ENCODE data around the gene HPS1. TPM values are rescaled to one million over a fixed set of nuclear protein-coding genes. Genes with fewer than 3 reads are reported as not detected.

Gene HPS1
- total RNA-seq, 1 experiment from 2014 or later = 12.3 TPM

- no peak for DNase-seq (ENCODE audit: low read depth)
Observed at GRCh38 chr10:98411768-98412167, 35.0 kb downstream of the HPS1 start.

- no peak for DNase-seq (ENCODE audit: low read depth)
Observed at GRCh38 chr10:98411166-98411565, 35.6 kb downstream of the HPS1 start.

- DNase-seq (ENCODE audit: low read depth) = no peak
Observed at GRCh38 chr10:98410759-98411158, 36.0 kb downstream of the HPS1 start.

DNA sequence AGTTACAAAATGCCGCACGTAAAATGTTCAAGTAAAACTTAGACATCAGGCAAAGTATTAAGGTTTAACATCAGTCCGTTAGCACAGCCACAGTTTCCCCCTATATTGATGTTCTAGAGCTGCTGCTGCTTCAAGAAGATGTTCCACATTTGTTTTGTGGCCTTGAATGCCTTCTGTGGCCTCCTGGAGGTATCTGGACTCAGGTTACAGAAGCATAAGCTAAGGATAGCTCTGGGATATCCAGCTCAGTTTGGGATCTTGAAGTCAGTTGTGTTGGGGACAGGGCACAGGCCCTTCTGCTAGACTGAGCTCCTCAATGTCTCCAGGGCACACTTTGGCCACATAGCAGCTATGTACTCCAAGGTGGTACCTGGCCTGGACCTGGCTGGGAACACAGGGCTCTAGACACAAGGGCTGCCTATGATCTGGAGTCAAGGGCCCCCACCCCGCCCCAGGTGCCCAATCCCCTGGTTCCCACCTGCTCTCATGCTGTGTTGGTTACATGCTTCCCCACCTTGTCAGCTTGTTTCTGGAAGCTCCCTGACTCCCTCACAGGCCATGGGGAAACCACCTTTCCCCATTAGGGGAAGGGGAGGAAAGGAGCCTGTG is 36.5 kb downstream of the HPS1 start:
- no peak for DNase-seq (ENCODE audit: low read depth)

DNA sequence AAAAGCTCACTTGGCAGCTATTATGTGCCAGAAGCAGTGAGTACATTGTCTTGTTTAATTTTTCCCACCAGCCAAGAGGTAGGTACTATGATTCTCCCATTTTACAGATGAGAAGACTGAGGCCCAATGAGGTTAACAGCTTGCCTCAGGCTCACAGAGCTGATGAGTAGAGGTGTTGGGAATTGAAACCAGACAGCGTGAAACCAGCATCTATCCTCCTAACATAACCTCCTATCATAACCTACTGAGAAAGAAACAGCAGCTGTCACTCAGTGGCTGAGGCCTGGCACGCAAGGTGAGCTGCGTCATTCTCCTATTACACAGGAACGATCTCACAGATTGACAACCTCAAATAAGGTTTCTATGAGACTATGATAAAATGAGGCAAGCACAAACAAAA is 37.9 kb downstream of the HPS1 start:
- DNase-seq (ENCODE audit: low read depth) = no peak

GRCh38 chr10:98407744-98408241 is 38.9 kb downstream of the HPS1 start:
- no peak for DNase-seq (ENCODE audit: low read depth)

- no peak for DNase-seq (ENCODE audit: low read depth)
Observed at GRCh38 chr10:98407017-98407743, 39.6 kb downstream of the HPS1 start.

- DNase-seq (ENCODE audit: low read depth) = no peak
Observed at GRCh38 chr10:98405422-98405821, 41.3 kb downstream of the HPS1 start.

DNA sequence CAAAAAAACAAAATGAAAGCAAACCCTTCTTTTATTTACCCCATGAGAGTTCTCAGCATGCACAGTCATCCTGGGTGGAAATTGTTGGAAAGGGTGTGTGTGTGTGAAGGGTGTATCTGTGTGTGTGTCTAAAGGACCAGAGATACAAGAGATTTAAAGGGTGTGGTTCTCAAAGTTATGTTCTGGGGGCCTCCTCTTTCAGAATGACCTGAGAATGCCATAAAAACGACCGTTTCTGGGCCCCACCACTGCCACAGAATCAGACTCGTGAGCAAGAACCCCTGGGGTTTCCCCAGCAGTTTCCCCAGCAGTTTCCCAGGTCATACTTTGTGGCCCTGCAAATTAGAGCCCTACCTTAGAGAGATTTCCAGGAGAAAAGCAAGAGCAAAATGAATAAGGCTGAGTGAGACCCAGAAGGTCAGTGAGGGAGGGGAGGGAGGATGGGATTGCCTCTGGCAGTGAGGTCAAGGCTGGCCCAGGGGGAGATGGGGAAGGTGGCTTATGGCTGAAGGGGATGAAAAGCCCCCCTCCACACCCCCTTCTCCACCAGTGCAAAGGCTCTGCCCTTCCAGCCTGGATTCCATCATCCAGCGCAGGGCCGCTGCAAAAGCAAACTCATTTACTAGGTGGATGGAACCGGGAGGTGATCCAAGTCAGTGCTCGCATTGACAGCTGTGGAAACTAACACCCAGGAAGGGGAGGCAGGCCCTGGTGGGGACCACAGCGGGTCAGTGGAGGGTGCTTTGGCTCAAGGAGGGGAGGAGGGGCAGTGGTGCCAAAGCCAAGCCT is 42.0 kb downstream of the HPS1 start:
- peak; percentile 44 for DNase-seq (ENCODE audit: low read depth)

DNA sequence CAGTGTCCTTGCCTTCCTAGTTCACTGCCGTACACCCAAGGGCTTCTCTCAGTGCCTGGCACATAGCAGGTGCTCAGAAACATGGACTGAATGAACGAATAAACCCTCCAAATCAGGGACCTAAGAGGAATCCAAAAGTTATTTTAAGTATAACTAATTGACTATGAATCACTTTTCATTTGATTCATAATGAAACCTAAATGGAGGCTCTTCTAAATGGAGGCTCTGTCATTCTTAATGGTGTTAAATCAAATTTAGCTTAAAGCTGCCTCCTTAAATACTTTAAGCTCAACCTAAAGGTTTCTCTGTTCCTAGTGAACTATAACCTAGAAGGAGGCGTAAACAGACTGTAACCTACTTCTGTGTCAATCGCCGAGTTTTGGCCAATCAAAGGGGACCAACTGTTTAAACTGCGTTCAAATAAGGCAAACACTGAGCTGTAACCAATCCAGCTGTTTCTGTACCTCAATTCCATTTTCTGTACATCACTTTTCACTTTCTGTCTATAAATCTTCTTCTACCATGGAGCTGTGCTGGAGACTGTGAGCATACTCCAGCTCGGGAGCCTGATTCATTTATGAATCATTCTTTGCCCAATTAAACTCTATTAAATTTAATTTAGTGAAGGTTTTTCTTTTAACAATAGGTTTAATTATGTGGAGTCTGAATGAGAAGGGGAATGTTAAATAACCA is 42.8 kb downstream of the HPS1 start:
- DNase-seq (ENCODE audit: low read depth) = peak; percentile 43

DNA sequence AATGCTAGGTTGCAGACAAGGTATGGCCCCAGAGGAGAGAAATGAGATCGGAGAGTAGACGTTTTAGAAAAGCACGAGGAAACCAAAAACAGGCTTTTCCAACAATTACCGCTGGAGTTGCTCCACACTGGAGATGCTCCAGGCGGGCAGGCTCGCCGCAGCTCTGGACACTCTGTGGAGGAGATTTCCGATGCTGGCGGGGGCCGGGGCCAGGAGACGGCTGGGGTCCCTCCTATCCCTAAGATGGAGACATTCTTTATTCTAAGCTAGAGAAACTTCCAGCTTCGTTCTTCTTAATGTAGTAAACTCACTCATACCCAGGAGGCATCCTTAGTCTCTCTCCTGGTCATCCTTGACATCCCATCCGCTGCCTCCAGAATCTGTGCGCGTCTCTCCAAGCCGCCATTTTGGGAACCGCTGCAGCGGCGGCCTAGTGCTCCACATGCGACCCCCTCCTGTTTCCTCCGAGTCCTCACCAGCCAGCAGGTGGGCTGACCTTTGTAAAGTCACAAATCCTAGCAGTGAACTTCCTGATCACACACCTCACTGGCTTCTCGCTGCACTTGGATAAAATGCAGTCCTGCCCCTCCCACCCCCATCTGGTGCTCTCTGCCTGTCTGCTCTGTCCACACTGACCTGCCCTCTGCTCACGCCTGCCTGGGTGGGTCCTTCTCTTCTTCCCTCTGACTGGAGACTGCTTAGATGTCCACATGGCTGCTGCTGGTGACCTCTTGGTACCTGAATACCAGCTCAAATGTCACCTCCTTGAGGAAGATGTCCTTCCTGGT is 43.6 kb downstream of the HPS1 start:
- no peak for DNase-seq (ENCODE audit: low read depth)

DNA sequence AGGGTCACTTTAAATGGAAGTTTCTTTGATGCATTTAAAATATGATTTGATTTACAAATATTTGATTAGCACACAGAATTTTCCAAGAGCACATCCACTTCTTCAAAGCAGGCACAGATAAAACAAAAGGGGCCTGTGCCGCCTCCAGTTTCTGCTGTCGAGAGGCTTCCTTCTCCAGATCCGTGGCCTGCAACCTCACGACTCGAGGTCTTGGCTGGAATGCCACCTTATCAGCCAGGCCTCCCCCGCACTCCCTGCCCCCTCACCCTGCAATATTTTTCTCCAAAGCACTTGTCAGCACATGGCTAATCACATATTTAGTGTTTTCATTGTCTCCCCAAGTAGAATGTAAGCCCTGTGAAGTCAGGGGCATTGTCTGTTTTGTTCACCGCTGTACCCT is 44.3 kb downstream of the HPS1 start:
- DNase-seq (ENCODE audit: low read depth) = no peak

DNA sequence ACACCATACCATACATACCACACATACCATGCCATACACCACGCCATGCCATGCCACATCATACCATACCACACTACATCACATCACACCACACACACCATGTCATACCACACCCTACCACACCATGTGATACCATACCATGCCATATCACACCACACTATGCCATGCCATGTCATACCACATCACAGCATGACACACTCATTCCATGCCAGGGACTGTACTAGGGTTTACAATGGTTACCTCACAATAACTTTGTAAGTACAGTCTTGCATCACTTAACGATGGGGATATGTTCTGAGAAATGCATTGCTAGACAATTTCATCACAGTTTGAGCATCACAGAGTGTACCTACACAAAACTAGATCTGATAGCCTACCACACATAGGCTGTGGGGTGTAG is 46.3 kb downstream of the HPS1 start:
- no peak for DNase-seq (ENCODE audit: low read depth)

DNA sequence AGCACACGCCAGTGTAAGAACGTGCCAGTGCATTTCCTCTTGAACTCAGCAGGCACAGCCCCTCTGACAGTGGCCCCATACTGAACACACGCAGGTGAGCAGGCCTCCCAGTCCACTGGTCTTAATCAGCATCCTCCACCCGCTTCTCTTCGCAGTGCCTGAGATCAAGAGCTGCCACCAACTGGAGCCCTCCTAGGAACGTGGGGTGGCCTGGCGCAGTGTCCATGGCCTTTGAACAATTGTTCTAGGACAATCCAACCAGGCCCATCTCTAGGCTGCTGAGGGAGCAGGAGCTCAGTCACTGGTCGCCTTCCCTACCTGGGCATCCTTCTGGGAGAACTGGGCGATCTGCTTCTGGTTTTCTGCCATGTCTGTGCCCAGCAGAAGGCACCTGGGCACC is 47.0 kb downstream of the HPS1 start:
- DNase-seq (ENCODE audit: low read depth) = no peak

- DNase-seq (ENCODE audit: low read depth) = no peak
Observed at GRCh38 chr10:98397089-98397600, 49.6 kb downstream of the HPS1 start.

DNA sequence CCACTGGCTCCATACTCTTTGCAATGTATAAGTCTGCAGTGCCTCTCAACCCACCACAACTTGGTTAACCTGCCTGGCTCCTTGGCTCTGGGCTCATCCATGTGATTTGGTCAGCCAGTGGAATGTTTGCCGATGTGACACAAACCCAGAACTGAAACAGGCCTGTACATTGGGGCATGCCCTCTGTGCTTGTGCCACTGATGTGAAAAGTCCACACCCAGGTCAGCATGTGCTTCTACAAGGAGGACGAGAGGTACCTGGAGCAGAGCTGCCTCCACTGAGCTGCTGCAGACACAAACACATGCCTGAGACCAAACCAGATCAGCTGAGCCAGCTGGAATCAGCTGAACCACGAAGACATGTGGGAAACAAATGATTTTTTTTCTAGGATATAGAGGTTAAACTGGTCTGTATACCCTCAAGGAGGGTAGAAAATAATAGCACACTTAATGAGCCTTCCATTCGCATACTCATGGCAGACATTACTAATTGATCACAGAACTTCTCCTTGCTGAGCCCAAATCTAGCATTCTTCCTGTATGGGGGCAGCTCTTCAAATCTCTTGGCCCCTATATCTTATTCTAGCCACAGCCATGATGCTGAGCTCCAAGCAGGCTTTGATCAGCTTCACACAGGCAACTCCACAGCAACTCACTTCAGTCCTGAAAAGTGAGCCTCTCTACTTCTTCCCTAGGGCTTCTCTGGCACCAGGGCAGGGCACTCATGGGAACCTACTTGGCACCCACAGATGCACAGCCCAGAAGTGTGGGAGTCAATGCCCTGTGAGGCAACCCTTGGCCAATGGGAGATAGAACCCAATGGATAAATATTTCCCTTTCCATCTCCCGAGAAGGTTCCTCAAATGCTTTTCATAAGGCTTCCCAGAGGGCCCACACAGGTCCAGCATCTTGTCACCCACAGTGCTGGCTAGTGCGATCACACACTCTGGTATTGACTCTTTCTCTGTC is 50.4 kb downstream of the HPS1 start:
- no peak for DNase-seq (ENCODE audit: low read depth)

GRCh38 chr10:98394851-98395440 is 51.8 kb downstream of the HPS1 start:
- DNase-seq (ENCODE audit: low read depth) = peak; percentile 49

GRCh38 chr10:98391578-98391991 is 55.1 kb downstream of the HPS1 start:
- no peak for DNase-seq (ENCODE audit: low read depth)

DNA sequence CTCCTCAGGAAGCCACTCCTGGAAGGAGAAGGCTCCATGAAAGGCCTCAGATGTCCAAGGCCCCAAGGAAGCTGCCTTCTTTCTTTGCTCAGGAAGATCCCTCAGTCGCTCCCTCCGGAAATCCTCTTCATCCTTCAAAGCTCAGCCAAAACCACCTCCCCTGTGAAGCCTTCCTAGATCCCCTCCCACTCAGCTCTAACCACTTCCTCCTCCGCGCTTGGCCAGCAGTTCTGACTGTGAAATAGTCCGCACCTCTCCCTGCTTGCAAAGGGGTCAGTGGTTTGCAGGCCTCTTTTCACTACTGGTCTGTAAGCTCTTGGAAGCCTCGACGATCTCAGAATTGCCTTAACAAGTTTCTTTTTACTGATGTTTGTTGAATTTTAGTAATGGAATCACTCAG is 55.7 kb downstream of the HPS1 start:
- DNase-seq (ENCODE audit: low read depth) = no peak

Data from RPMI7951 (cell line).